Measurements from ENCODE around the gene FBN2.
A peak's percentile ranks its signal among the peaks of the same experiment; 100 is the strongest.

The FBN2 gene

DNA sequence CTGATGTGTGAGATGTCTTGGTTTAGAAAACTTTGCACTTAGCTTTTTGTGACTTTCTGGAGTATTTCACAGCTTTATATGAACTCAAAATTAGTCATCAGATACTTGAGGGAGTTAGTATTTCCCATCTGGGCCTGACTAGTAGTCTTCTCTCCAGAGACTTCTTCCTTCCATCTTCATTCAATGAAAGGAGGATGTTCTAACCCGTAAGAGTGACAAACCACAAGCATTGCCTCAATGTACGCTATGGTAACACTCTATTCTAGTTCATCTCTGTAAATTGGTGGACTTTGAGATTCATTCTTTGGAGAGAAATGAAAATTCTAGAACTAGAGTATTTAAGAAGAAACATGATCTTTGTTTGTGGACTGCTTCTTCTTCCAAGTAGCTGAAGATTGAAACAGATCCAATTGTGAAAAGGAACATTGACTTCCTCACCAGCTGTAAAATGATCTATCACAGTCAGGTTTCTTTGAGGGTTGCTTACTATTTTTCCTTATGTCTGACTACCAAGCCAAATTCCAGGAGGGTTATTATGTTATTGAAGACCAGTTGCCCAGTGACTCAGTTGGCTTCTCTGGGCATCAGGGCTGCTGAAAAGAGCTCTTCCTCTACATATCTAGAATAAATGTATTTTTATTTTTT is 296.9 kb downstream of the FBN2 start:
- ATAC-seq, result no peak

DNA sequence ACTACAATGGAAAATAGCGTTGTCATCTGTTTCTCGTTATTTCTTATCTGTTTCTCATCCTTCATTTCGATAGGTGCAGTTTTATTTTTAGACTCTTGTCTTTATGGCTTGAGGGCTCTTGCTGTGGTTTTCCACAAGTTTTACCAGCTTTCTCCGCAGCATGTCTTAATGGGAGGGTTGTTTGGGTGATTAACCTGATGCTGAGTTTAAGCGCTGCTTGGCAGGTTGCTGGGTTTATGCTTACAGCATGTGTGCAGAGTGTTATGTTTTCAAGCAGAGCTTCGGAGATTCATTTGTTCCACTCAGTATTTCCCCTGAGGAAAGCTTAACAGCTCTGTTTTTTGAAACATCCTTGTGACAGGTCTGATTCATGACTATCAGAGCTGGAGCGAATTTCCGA is 300.5 kb downstream of the FBN2 start:
- no peak for ATAC-seq

DNA sequence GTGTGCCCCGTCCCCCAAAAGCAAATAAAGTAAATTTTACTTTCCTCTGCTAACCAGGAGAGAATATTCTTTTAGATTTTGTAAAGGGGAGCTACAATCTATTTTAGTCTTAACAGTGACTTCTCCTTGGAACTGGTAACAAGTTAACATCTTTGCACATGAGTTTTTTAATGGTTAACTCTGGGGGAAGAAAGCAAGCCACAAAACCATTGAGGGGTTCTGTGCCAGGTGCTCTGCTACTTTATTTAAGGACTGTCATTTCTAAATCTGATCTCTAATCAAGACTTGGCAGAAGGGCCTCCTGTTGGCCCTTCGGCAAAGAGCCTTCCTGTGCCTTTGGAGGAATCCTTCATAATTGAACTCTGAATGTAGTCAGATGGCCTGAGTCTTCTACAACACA is 301.0 kb downstream of the FBN2 start:
- ATAC-seq, result no peak

DNA sequence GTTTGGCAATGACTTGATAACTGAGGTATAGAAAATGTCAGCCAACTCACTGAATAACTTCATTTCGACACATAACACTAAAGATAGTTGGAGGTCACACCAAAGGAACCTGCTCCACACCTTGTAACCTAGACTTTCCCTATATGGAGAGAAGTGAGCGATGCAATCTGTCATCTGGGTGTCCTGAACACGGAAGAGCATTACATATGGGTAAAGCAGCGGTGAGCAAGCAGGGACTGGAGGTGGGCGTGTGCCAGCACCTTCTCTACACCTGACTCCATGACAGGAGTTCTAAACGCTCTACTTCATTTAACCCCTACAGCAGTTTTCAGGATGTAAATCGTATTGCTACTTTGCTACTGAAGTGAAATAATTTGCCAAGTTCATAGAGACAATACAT is 301.7 kb downstream of the FBN2 start:
- ATAC-seq, result no peak

DNA sequence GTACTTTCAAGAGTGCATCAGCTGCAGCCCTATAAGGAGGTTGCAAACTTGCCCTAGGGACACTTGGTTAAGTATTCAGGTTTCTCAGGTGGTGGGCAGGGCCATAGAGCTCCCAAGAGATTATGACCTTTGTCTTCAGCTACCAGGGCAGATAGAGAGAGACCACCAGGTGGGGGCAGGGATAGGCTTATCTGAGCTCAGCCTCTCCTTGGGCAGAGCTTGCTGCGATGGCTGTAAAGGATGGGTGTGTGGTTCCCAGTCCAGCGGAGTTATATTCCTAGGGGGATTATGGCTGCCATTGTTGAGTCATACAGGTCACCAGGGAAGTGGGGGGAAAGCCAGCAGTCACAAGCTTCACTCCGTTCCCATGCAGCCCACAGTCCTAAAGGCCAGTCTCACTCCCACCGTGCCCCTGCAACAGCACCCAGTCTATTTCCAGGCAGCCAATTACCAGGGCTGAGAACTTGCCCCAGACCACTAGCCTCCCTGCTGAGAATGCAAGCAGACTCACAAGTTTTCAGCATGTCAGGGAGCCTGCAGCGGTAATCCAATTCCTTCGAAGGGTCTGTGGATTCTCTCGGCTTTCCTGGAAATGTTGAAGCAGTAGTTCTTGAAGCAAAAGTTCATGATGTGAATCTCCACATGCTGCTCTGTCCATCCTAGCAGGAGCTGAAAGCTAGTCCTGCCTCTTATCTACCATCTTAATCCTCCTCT is 303.0 kb downstream of the FBN2 start:
- ATAC-seq, result no peak

DNA sequence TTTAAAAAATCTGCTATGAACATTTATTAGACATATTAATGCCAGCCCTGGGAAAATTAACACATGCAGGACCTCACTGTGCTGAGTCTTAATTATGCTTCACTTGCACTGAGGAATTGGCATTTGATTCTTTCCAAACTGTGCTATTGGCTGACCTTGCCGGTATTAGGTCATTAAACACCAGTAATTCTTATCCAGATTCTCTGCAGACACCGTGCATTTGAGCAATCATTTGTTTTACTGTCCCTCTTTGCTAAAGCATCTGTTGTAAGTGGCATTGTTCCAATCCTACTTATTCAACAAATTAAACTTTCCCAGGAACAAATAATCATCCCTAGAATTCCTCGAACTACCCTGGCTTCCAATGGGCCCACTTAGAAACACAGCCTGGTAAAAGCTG is 309.5 kb downstream of the FBN2 start:
- no peak for ATAC-seq

DNA sequence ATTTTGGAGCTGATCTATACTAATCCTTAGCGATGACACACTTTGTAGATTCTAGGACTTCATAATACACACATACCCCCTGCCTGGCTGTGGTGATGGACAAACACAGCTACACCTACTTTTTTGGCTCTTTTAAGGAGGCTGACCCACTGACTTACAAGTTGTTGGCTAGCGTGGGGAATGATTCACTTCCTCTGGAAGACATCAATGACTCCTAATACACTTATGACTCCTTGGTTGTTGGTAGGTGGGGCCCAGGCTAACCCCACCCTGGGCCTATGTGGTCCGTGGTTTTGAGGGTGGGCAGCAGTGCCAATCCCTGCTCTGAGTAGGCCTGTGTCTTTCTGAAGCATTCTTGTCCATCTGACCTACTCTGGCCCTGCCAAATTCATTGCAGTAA is 310.0 kb downstream of the FBN2 start:
- peak in 1 of 2 donors; percentile 32 for ATAC-seq

DNA sequence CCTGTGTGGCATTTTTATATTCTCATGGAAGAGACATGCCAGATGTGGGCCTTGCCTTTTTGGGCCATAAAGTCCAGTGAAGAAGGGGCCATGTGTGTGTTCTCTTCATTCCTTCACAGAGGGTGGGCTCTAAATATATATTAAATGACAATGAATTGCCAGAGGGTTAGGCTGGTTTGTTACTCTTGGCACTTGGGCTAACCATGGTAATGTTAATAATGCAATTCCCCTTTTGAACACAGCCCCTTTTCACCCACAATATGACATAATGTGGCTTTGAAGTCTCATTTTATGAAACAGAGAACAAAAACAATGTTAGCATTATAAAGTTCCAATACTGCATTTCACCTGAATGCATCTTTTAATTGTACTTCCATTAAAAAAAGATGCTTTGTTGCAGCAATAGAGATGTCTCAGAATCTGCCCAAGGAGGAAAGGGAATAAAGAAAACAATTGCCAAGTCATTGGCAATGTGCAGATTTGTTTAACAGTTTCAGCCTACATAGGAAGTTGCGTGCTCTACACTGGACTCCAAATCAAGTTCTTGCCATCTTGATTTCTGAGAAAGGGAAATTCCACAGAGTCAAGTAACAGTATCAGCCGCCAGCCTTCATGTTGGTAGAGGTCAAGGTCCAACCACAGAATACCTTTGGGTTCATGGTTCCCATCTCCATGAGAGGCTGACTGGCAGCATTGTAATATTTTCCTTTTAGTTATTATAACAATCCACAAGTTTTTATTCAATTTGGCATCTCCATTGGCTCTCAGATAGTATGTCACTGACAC is 312.6 kb downstream of the FBN2 start:
- no peak for ATAC-seq

DNA sequence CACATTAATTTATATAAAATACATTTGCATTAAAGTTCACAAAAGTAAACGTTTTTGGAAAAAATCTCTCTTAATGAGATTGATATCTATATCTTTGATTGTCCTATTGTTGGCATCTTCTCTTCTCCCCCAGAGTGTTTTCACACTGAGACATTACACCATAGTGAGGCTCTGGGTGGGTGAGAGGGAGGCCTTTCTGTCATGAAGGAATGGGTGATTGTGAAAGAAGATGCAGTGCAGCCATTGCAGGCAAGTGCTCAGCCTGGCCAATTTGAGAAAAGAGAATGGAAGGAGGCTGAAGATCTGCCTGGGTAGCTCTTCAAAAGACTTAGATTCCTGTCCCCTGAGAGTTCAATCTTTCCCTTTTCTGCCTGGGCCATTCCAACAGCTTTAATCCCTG is 313.7 kb downstream of the FBN2 start:
- no peak for ATAC-seq

DNA sequence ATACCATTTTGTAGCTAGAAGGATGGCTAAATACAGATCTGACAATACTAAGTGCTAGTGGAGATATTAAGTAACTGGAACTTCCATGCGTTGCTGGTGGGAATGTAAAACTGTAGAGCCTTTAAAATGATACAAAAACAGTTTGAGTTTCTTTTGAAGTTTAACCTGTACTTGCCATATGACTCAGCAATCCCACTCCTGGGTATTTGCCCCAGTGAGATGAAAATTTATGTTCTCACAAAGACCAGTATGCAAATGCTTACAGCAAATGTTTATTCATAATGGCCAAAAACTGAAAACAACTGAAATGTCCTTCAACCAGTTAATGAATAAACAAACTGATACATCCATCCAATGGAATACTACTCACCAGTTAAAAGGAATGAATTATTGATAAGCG is 317.2 kb downstream of the FBN2 start:
- no peak for ATAC-seq

DNA sequence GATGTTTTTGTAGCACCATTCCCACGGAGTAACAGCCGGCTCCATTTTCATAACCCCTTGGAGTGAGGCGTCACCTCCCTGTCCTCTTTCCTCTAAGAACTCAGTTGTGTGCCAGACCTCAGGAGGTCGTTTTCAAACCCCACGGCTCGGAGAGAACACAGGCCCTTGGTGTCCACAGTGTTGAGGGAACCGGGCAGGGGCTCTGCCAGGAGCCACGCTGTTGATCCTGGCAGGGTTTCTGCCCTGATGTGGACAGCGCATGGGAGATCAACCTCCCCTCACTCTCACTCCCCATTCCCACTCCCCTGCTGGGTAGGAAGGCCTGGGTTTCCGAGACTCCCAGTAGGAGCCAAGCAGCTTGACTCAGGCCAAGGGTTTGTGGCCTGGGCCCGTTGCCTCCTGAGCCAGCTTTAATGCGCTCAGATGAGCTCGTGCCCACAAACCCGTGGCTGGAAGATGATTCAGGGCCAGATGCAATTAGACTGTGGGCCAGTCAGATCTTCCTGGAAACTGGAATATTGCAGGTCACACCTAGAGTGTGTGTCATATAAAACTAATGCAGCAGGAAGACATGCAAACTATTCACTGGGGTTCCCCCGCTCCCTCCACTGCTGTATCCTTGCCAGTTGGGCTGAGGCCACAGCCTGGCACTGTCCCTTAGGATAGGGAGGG is 321.0 kb downstream of the FBN2 start:
- ATAC-seq, result no peak

DNA sequence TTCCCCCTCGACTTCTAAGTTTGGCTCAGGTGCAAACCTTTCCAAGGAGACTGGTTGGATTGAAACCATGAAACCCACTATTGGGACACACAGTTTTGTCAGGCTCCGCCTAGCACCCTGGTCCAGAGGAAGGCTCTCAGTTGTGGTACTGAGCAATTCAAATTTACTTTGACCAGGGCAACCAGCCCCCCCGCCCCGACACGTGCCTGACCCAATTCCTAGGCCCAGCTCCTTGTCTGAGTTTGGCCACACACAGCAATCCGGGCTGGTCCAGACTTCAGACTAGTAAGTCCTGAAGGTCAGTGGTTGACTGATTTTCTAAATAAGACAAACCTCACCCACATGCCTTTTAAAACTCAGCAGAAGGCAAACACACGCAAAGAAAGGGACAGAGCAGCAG is 321.8 kb downstream of the FBN2 start:
- no peak for ATAC-seq

DNA sequence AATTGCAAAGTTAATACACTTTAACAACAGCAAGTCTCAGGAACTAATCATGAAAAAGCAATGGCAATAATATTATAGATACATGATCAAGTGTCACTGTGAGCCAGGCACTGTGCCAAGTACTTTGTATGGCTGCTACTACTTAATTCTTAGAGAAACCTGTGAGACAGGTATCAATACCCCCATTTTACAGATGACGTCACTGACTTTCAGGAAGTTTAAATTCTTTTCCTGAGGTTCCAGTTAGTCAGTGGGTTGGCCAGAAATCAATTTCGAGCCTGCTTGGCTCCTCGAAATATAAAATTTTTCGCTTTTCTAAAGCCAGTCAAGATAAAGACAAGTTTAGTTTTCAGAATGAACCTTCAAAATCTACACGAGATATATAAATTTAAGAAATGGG is 324.2 kb downstream of the FBN2 start:
- no peak for ATAC-seq

DNA sequence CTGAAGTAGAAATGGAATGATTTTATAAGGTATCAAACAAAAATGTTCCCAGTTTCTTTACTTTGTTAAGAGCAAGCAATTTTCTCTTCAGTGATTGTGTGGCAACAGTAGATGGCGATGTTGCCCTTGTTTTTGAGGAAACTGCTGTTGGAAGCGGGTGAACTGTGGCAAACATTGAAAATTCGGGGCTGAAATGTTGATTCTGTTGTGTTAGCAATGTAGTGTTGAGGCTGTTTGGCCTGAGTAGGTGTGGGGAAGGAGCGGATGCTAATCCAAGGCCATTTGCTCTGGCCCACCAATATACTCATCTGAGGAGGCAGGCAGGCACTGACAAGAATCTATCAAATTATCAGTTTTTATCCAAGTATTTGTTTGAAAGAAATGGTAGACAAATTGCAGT is 324.7 kb downstream of the FBN2 start:
- no peak for ATAC-seq

DNA sequence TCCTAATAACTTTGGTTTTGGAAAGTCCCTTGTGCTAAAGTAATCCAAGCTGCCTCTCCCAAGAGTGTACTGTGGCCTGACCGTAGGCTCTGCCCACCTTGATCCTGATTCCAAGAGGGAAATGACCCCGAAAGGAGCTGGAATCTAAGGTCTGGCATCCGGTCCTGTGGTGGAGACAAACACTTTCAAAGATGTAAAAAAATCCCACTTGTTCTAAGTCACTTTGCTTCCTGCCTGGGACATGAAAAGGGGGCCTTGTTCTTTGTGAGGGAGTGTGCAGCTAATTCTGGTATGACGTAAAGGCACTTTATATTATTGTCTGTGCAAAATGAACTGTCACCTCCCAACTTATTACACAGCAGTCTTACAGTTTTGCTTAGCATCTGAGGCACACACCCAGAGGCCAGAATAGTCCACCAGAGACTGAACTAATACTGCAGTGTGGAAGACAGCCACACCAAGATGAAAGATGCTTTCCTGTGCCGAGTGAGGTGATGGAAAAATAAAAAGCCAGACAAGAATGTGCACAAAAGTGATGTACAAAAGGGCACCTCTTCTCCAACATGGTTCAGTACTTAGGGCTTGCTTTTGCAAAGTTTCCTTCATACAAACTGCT is 325.7 kb downstream of the FBN2 start:
- no peak for ATAC-seq

DNA sequence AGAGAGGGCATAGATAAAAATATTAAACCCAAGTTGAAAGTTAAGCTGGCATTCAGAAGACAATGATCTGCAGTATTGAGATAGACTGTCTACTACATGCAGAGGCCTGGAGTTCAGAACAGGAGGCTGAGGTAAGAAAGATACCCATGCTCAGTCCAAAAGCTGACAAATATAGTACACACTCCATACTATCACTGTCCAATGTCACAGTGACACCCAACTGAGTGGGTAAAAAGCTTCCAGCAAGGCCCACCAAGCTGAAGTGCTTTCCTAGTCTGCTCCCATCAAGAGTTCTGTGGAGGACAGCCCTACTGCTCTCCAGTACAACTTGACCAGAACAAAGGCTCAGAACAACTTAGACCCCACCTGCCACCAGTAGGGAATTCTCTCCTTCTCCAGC is 329.6 kb downstream of the FBN2 start:
- no peak for ATAC-seq
